Mucosa of descending colon (tissue), 3 donors: ENCODE results near the gene PFDN2. TPM values are rescaled to one million over a fixed set of nuclear protein-coding genes. Genes with fewer than 3 reads are reported as not detected.
A peak's percentile ranks its signal among the peaks of the same experiment; 100 is the strongest.

Source experiments
- ATAC-seq: fragments of 200-7000 bp; cut with Tn5 transposase; one replicate; pipeline ENCODE4 v1.9.1; 2020; ENCODE audit warnings: mild to moderate bottlenecking, moderate library complexity
- DNase-seq, 3 donors: peaks; one replicate each; pipeline ENCODE4 v3.0.0-alpha.2; 2020
- H3K36me3 ChIP-seq: fragments of 200-600 bp; one replicate; pipeline ENCODE4 v1.8.0; 2021; ENCODE audit warnings: low read depth, mild to moderate bottlenecking
- H3K4me1 ChIP-seq: fragments of 200-600 bp; one replicate; pipeline ENCODE4 v1.8.0; 2021; ENCODE audit warnings: low read depth, mild to moderate bottlenecking
- H3K4me3 ChIP-seq: fragments of 200-600 bp; one replicate; pipeline ENCODE4 v1.8.0; 2021; ENCODE audit warnings: mild to moderate bottlenecking
- H3K9me3 ChIP-seq: fragments of 200-600 bp; one replicate; pipeline ENCODE4 v1.8.0; 2021; ENCODE audit warnings: mild to moderate bottlenecking
- CTCF ChIP-seq: fragments of 200-600 bp; IDR thresholded peaks from one replicate; pipeline ENCODE4 v1.8.0; 2022; ENCODE audit warnings: antibody characterized with exemption, mild to moderate bottlenecking
- intact Hi-C, 2 donors: fragments of 100-400 bp; cut with DNase I in 1 of 2; cut with micrococcal nuclease in 1 of 2; formaldehyde crosslinking; loops; one replicate each; pipeline versions ENCODE4 v1.11.0 to v1.11.1; 2022; cut with DNase I, micrococcal nuclease
- long read RNA-seq, 2 donors: library from polyadenylated mRNA; unstranded; transcript quantifications; one replicate each; pipeline ENCODE4 v2.0.0, GENCODE V29; 2019 to 2021
- total RNA-seq, 3 donors: library from RNA; stranded (reverse); fragmentation: NEBNext Ultra II Directional in 2 of 3; extraction: Animal tissue kit (Norgen Biotek cat#: 25700) in 2 of 3; gene quantifications; one replicate each; pipeline versions ENCODE4 v1.2.1 to v1.2.4, GENCODE V29; 2021 to 2023
- donor health status: DM: no; HTN: no; CAD: no; lungs with moderate emphysema.
- donor health status: DM: no; HTN: no; CAD: no.
- donor health status: DM: no; HTN: yes; CAD: no.

The PFDN2 gene
- 10 to 100 TPM; 20.7 to 40.2 (median 29.4) TPM for total RNA-seq
- long read RNA-seq, donor 1, transcript PFDN2-201 (4 exons, 677 nt): major isoform, 25 of 28 reads
- long read RNA-seq, donor 1, partial matches to known transcripts: 1 of 28 reads
- long read RNA-seq, donor 1, other reads (novel, unspliced or antisense): 1 of 28 reads
- long read RNA-seq, donor 2, transcript PFDN2-201 (4 exons, 677 nt): major isoform, 17 of 17 reads
- long read RNA-seq, donor 2, partial matches to known transcripts: 0 of 17 reads
- long read RNA-seq, donor 2, other reads (novel, unspliced or antisense): 0 of 17 reads

GRCh38 chr1:161117759-161118581 lies at the start of gene PFDN2, which contains the start of gene NIT1:
Gene PFDN2, minus strand, starts transcription at chr1:161118037. Its CDS starts 11 bp downstream, at chr1:161118026.
Gene NIT1, plus strand, starts transcription at chr1:161118105. Its CDS starts 72 bp downstream, at chr1:161118177.
- TF ChIP-seq CTCF: no peak
- peak within 1 kb of the TSS; percentile 94 for H3K4me3 ChIP-seq
- no peaks in the 10 kb centered on the region for H3K9me3 ChIP-seq
- ATAC-seq (peak; percentile 93), DNase-seq (peak; percentile 87 to 93 (median 92))
- intact Hi-C loops: no loop called here
- H3K4me1 ChIP-seq: peaks cover 35% of the 10 kb centered on the region
- H3K36me3 ChIP-seq: peaks cover 9% of the 10 kb centered on the region

DNA sequence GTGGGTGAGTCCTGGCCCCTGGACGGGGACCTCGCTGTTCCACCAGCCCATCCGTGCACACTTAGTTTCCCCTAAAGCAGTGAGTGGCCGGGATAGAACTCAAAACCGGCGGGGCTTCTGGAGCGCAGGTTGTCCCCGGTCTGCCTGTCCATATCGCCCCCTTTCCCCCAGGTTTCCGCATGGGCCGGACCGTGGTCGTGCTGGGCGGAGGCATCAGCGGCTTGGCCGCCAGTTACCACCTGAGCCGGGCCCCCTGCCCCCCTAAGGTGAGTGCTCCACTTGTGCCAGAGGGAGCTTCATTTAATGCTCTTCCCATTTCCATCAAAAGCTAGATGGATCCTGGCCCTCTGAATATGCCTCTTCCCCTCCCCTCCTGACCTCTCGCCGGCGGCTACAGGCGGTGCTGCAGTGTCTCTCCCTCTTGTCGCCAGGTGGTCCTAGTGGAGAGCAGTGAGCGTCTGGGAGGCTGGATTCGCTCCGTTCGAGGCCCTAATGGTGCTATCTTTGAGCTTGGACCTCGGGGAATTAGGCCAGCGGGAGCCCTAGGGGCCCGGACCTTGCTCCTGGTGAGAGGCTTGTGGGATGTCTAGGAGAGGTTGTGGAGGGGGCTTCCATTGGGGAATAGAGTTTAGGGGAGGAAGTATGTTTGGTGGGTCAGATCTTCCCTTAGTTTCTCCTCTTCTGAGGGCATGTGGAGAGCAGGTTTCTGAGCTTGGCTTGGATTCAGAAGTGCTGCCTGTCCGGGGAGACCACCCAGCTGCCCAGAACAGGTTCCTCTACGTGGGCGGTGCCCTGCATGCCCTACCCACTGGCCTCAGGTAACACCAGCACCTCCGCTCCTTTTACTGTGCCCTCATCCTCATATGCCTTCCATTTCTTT lies 49.1 kb upstream of the PFDN2 start:
- DNase-seq (peak in 1 of 3 donors; percentile 51), ATAC-seq (peak; percentile 1)
- TF ChIP-seq CTCF: no peak
- intact Hi-C loops: no loop called here
- Histone ChIP-seq H3K36me3 (peaks cover 5% of the 10 kb centered on the region), H3K9me3 (no peaks in the 10 kb centered on the region), H3K4me1 (peaks cover 14% of the 10 kb centered on the region), H3K4me3 (peak overlapping the region; percentile 32)

GRCh38 chr1:161165742-161166668 lies 48.2 kb upstream of the PFDN2 start, which contains the start of gene PPOX:
Gene PPOX, plus strand, starts transcription at chr1:161166426. Its CDS starts 422 bp downstream, at chr1:161166848.
- Histone ChIP-seq H3K4me1 (peaks cover 14% of the 10 kb centered on the region), H3K36me3 (peaks cover 5% of the 10 kb centered on the region), H3K4me3 (peak within 1 kb of the TSS; percentile 32), H3K9me3 (no peaks in the 10 kb centered on the region)
- DNase-seq (peak; percentile 94 to 97 (median 97)), ATAC-seq (peak; percentile 95)
- intact Hi-C loops: no loop called here
- peak; percentile 36 for TF ChIP-seq CTCF

DNA sequence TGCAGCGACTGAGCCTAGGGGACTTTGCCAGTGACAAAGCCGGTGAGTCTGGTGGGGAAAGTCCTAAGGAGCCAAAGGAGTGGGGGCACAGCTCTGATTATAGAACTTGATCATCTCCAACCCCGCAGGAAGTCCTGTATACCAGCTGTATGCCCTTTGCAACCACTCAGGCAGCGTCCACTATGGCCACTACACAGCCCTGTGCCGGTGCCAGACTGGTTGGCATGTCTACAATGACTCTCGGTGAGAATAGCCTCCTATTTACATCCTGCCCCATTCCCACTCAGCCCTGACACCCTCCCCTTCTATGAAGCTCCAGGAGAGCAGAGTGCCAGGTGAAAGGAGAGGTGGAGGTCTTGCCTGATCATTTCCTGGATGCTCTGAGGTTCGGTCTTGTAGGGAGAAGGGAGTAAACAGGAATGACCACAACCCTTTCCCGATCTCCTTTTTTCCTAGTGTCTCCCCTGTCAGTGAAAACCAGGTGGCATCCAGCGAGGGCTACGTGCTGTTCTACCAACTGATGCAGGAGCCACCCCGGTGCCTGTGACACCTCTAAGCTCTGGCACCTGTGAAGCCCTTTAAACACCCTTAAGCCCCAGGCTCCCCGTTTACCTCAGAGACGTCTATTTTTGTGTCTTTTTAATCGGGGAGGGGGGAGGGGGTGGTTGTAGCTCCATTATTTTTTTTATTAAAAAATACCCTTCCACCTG lies 47.2 kb upstream of the PFDN2 start:
- H3K4me1 ChIP-seq: peaks cover 23% of the 10 kb centered on the region
- peaks cover 5% of the 10 kb centered on the region for H3K36me3 ChIP-seq
- DNase-seq (no peak), ATAC-seq (no peak)
- H3K4me3 ChIP-seq: no peak overlapping the region
- TF ChIP-seq CTCF: no peak
- intact Hi-C loops: no loop called here
- no peaks in the 10 kb centered on the region for H3K9me3 ChIP-seq
